HG02981 (cell line): ENCODE measurements around the gene RAVER2.

ENCODE experiments used
- ATAC-seq: cut with Tn5 transposase; IDR thresholded peaks from one replicate; pipeline ENCODE4 v1.9.1; 2021; ENCODE audit warnings: mild to moderate bottlenecking, moderate library complexity; ENCODE audit not compliant: unreplicated experiment

Gene RAVER2

DNA sequence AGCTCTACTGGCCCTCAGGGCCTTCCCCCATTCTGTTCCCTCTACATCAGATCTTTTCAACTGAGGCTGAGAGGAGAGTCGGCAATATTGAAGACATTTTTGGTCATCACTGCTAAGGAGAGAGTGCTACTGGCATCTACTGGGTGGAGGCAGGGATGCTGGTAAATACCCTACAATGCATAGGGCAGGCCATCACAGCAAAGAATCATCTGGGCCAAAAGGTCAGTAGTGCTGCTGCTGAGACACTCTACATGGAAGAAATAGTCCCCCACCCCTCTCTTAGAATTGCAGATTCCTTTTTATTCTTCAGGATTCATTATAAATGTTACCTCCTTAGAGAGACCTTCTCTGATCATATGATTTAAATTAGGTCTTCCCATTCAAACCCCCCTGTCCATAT lies 127.2 kb downstream of the RAVER2 start:
- no peak for ATAC-seq

DNA sequence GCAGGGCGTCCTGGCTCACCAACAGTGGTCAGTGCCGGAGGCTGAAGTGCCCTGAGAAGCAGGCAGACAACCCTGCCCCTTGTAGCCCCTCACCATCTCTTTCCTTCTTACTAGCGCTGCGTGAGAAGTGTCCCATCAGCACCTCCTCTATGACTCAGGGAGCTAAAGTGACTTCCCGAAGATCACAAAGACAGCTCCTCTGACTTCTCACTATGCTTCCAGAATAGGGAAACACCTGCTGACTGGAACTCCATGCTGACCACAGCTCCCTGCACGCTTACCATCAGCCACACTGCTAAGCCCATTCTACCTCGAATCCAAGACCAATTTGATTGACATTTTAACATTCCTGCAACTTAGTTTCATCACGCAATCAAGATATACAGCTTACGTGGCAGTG lies 128.7 kb downstream of the RAVER2 start:
- ATAC-seq, result no peak

DNA sequence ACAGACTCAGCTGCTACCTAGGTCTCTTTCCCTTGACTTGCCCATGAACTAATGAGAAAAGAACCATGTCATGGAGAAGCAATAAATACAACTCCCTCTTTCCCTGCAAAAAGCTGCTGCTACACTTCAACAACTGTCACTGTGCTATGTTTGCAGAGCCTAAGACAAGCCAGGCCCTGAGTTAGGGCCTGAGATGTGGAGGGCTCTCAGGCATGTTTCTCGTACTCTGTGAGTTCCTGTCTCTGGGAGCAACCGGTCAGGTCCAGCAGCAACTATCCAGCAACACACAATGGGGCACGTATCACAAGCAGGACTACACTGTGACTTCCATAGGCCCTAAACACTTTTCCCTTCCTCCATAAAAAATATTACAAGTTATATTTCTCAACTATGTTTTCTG lies 129.8 kb downstream of the RAVER2 start:
- no peak for ATAC-seq

DNA sequence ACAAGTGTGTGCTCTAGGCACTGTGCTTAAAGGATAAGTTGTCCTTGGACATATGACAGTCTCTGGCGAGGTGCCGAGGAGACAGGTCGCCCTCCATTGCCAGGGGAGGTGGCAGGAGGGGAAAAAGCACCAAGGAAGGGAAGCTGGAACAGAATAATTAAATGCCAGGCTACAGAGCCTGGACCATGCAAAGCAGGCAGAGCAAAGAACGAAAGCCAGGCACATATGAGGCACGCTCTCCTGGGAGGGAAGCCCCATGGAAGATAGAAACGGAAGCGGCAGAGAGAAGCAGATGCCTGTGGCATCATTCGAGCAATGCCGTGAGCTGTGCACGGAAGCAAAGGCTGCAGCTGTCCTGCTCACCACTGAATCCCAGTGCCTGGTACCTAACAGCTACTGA lies 130.2 kb downstream of the RAVER2 start:
- no peak for ATAC-seq

DNA sequence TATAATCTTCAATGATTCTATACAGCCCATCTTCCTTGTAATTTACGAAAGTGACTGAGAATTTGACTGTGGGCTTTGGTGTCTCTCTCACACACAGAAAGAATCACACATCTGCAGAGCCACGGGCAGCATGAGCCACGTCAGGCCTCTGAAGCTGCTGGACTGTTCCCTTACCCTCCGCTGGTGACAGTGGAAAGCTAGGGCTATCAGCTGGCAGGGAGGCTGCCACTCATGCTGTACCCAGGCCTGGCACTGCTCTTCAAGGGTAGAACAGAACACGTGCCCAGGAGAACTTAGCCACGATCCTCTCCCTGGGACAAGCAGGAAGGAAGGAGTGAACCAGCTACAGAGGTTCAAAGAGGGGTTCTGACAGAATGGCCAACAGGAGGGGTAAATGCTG lies 130.7 kb downstream of the RAVER2 start:
- no peak for ATAC-seq

DNA sequence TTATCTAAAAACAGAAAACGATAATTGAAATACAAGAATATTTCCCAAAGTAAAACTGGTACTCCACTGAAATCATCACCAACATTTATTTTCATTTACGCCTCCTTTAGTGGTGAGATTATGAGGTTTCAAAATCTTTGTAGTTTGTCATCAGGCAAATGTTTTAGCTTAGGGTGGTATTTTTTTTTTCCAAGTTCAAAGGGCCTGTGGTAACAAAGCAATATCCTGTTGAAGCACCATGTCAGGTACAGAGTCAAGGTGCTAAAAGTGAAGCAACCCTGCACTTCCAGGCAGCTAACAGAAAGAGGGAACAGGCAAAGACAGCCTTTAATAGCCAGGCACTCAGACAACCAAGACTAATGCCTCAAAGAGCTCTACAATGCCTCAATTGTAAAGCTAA lies 132.3 kb downstream of the RAVER2 start:
- ATAC-seq, result no peak

DNA sequence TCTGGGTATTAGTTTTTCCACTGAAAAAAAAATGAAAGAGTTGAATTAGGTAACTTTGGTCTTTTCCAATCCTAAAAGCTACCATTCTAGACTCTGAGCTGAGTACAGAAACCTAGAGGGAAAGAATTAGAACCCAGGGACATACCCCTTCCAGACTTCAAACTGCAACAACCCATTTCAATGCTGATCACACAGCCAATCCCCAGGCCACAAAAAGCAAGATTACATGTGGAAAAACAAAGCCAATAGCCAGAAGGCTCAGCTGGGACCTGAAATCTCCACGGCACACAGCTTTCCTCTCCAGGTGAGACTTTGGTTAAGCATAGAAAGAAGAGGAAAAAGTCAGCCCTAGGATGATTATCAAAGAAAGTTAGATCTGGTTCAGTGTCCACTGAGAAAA lies 132.7 kb downstream of the RAVER2 start:
- ATAC-seq, result no peak

DNA sequence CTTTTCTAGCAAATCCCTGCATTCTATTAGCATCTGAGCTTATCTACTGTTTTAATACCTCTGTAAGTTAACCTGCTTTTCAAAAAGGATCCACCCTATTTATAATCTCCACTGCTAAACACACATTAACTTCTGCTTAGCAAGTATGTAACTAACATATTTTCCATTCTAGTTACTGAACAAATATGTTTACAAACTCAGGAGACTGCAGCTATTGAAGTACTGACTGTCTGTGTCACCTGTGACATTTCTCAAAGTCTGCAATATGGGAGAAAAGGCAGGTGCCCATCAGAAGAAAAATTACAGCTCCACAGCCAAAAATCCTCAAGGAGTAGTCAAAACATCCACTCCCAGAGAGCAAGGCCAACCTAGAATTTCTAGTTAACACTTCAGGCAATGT lies 133.2 kb downstream of the RAVER2 start:
- ATAC-seq, result no peak

DNA sequence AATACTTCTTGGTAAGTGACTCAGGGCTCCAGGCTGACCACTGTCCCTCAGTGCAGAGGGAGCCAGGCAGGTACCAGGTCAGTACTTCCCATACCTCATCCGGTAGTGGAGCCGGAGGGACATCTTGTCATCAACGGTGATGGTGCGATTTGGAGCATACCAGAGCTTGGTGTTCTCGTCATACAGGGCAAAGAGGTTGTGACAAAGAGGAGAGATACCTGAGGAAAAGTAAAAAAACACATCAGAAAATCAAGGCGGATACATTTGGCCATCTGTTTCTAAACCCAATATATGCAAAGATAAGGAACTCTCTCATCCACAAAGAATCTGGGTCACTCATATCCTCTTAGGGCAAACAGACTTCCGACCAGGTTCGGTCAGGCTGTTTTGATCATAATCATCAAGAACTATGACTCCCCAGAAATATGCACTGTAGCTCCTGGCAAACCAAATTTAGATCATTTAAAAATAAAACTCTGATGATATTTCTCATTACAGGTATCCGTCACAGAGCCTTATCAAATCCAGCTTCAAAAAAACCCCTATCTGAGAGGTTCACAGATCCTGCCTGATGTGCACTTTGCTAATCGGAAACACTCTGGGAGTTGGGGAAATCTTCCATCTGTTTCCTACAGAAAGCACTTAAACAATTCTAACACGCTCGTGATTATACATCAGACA lies 134.2 kb downstream of the RAVER2 start:
- ATAC-seq, result no peak

DNA sequence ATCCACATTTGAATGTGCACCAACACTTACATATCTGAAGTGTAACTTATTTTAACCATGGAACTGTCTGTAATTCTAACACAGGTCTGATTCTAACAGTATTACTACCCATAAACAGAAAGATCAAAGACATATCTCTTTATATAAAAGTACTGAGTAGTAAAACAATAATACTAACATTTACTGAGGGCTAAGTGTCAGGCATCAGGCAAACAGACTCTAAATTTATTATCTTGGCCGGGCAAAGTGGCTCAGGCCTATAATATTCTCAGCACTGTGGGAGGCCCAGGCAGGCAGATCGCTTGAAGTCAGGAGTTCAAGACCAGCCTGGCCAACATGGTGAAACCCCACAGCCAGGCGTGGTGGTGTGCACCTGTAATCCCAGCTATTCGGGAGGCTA lies 135.6 kb downstream of the RAVER2 start:
- ATAC-seq, result no peak

DNA sequence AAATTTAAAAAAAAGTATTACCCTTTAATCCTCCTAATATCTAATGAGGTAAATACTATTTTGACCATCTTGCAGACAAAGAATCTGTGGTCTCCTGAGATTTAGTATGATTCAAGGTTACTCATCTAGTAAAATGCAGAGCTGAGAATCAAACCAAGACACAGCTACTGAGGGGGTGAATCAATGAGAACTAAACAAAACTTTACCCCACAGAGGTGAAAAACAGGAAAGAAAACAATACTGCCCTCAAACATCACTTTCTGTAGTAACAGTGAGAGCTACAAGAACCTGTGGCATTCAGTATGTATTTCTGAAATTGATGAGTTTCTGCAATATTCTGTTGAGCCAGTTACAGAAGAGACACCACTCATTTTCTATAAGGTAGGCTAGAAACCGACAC lies 136.4 kb downstream of the RAVER2 start:
- no peak for ATAC-seq
